Heart left ventricle (tissue), 16 donors: Measurements from ENCODE around the gene KLK14. TPM values are rescaled to one million over a fixed set of nuclear protein-coding genes. Genes with fewer than 3 reads are reported as not detected.

ENCODE experiments used
- ATAC-seq, 4 donors: fragments of 200-7000 bp; cut with Tn5 transposase; one replicate each; pipeline ENCODE4 v1.9.1; 2020 to 2022; ENCODE audit warnings: moderate library complexity in 4 of 4, mild to moderate bottlenecking in 3 of 4, moderate number of reproducible peaks in 1 of 4
- DNase-seq, 5 donors: peaks; one replicate each; pipeline ENCODE4 v3.0.0-alpha.2; 2020
- H3K27ac ChIP-seq, 12 donors: fragments of 200-600 bp; sonication (generic) in 4 of 12; one replicate each; pipeline versions ENCODE4 v1.5.0 to v1.8.0; 2016 to 2022; ENCODE audit warnings: mild to moderate bottlenecking in 2 of 12
- H3K27me3 ChIP-seq, 9 donors: fragments of 200-600 bp; sonication (generic) in 2 of 9; one replicate each; pipeline versions ENCODE4 v1.5.1 to v1.8.0; 2016 to 2022; ENCODE audit warnings: mild to moderate bottlenecking in 3 of 9
- H3K36me3 ChIP-seq, 9 donors: fragments of 200-600 bp; sonication (generic) in 2 of 9; one replicate each; pipeline versions ENCODE4 v1.5.0 to v1.8.0; 2018 to 2022; ENCODE audit warnings: mild to moderate bottlenecking in 2 of 9
- H3K4me1 ChIP-seq, 12 donors: fragments of 200-600 bp; sonication (generic) in 4 of 12; one replicate each; pipeline versions ENCODE4 v1.5.0 to v1.8.0; 2016 to 2022; ENCODE audit warnings: mild to moderate bottlenecking in 3 of 12
- H3K4me3 ChIP-seq, 12 donors: fragments of 200-600 bp; sonication (generic) in 4 of 12; one replicate each; pipeline versions ENCODE4 v1.5.0 to v1.8.0; 2017 to 2022; ENCODE audit warnings: mild to moderate bottlenecking in 9 of 12, moderate library complexity in 4 of 12
- H3K9me3 ChIP-seq, 12 donors: fragments of 200-600 bp; sonication (generic) in 4 of 12; one replicate each; pipeline versions ENCODE4 v1.5.0 to v1.8.0; 2016 to 2022; ENCODE audit warnings: mild to moderate bottlenecking in 1 of 12
- POLR2A ChIP-seq, 2 donors: fragments of 450-650 bp; IDR thresholded peaks; one replicate each; pipeline ENCODE4 v1.6.1; 2017; ENCODE audit warnings: antibody characterized with exemption in 2 of 2, mild to moderate bottlenecking in 2 of 2, moderate library complexity in 2 of 2
- WGBS, 4 donors: extraction: QIAGEN DNeasy Blood & Tissue Kit in 2 of 4; methylation state at CpG; one replicate each; pipeline versions ENCODE4 v1.1.5 to v1.1.7; 2013 to 2018; 5-methylcytosine and 5-hydroxymethylcytosine counted together
- intact Hi-C, 10 donors: fragments of 100-400 bp; cut with DNase I; formaldehyde crosslinking; loops; one replicate each; pipeline versions ENCODE4 v1.11.1 to v1.14.2; 2022
- polyA plus RNA-seq, 2 donors: library from polyadenylated mRNA; stranded (reverse); fragments of 200-250 nt; gene quantifications; one replicate each; pipeline ENCODE4 v1.2.3, GENCODE V29; 2013
- total RNA-seq, 9 donors: library from RNA; depleted of rRNA in 2 of 9; stranded (reverse); fragments of >200 nt in 2 of 9; fragmentation: NEBNext Ultra II Directional in 3 of 9; extraction: Animal tissue kit (Norgen Biotek cat#: 25700) in 3 of 9; gene quantifications; one replicate each; pipeline versions ENCODE4 v1.1.0 to v1.2.4, GENCODE V29; 2016 to 2023
- TF ChIP-seq, protein P1 (sequence below), 12 donors: fragments of 200-600 bp; sonication (generic) in 4 of 12; IDR thresholded peaks; one replicate each; pipeline versions ENCODE4 v1.5.0 to v1.8.0; 2018 to 2022; ENCODE audit warnings: antibody characterized with exemption in 12 of 12, mild to moderate bottlenecking in 5 of 12
- donor health status: ischemic (EF 13 %, LVEDD 7.1; RV severe dilation, severe dysfunction).
- donor health status: healthy with polysubstance abuse.
- donor health status: DM: no; HTN: yes; CAD: no.
- donor health status: DM: no; HTN: no; CAD: no.
- donor health status: ischemic (EF 25% LVEDD 6.9; RV normal size, moderate dysfunction).
- donor health status: ischemic (EF 25% LVEDD 5.7; RV mildly dilated, moderate dysfunction).
- donor health status: healthy.
- donor health status: DM: yes; HTN: yes; CAD: no.
- donor health status: ischemic (EF 35%, LVEDD 5.7; RV mildly dilated, moderate dysfunction).
- donor health status: nonischemic (EF 11% LVEDD 7.7; RV severe dilation, severe dysfunction).
- donor health status: DM: yes; HTN: yes; CAD: no.
- donor health status: PGD.
- donor health status: ischemic (EF 29% LVEDD 5.4; RV normal size, mild dysfunction).
- donor health status: nonischemic (EF 23%, LVEDD 6.1; RV moderate dilation, normal function).

The KLK14 gene
- total and polyA plus RNA-seq, 11 donors, result 0.17 to 0.64 (median 0.33) TPM; not detected in 4

DNA sequence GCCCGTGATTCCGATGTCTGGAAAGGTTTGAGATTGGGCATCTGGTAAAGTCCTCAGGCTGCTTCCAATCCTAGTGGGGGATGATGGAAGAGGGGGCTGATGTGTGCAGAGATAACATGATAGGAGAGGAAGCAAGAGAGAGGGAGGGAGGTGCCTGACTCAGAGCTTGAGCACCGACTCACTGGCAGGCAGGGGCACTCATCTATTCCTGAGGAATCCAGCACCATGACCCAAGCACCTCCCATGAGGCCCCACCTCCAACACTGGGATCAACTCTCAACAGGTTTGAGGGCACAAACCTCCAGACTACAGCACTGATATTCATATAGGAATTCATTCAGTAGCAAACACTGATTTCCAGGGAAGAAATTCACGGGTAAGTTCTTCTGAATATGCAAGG, 36.4 kb upstream of the KLK14 start:
- peaks cover 0 to 32% (median 3%) of the 10 kb centered on the region in 9 donors for H3K27me3 ChIP-seq
- DNase-seq, result no peak

DNA sequence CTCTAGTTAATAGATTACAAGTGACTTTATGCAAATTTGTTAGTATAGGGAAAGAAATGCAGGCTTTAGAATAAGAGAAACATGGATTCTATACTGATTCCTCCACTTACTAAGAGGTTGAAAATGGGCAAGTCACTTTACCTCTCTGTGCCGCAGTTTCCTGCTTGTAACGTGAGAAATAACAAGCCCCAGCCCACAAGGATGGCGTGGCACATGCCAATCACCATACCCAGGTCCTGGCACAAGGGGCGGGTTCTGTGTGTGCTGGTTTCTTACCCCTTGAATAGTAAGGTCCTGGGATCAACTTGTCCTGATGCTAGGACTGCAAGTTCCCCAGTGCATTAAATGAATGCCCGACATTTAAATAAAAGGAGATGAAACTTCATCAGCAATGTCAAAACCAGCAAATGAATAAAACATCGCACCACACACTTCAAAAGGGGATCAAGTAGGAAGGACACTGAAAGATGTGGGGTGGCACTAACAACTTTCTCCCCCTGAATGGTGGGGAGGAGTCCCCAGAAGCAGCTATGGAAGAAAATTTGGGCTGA, 34.1 kb upstream of the KLK14 start:
- TF ChIP-seq, protein P1, sequence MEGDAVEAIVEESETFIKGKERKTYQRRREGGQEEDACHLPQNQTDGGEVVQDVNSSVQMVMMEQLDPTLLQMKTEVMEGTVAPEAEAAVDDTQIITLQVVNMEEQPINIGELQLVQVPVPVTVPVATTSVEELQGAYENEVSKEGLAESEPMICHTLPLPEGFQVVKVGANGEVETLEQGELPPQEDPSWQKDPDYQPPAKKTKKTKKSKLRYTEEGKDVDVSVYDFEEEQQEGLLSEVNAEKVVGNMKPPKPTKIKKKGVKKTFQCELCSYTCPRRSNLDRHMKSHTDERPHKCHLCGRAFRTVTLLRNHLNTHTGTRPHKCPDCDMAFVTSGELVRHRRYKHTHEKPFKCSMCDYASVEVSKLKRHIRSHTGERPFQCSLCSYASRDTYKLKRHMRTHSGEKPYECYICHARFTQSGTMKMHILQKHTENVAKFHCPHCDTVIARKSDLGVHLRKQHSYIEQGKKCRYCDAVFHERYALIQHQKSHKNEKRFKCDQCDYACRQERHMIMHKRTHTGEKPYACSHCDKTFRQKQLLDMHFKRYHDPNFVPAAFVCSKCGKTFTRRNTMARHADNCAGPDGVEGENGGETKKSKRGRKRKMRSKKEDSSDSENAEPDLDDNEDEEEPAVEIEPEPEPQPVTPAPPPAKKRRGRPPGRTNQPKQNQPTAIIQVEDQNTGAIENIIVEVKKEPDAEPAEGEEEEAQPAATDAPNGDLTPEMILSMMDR (IDR thresholded peaks at IDR 0.05), result no peak
- TF ChIP-seq POLR2A (IDR thresholded peaks at IDR 0.05), result no peak
- Histone ChIP-seq H3K27me3 (peaks cover 0 to 24% (median 2%) of the 10 kb centered on the region in 9 donors), H3K36me3 (no peaks in the 10 kb centered on the region), H3K4me1 (peaks cover 0 to 55% (median 0%) of the 10 kb centered on the region in 12 donors), H3K9me3 (no peaks in the 10 kb centered on the region), H3K4me3 (no peak overlapping the region), H3K27ac (peak overlapping the region in 1 of 12 donors; percentile 40)
- WGBS, 4 donors, result 62 to 80% (median 75%) methylated on average over 6 of the region's 6 CpGs
- ATAC-seq (no peak), DNase-seq (no peak)
- intact Hi-C loops, result loop anchor here in 1 of 10 donors (10.0 kb wide), 1 partner anchor 468 kb away; no protein-coding TSS in a partner anchor

More for the DNA sequence above, 36.4 kb upstream of the KLK14 start:
- no peak for TF ChIP-seq POLR2A (IDR thresholded peaks at IDR 0.05)
- TF ChIP-seq, protein P1 (IDR thresholded peaks at IDR 0.05), result no peak
- Histone ChIP-seq H3K4me1 (peaks cover 0 to 59% (median 0%) of the 10 kb centered on the region in 12 donors), H3K36me3 (no peaks in the 10 kb centered on the region), H3K4me3 (no peak overlapping the region), H3K27ac (peak overlapping the region in 1 of 12 donors; percentile 76), H3K9me3 (no peaks in the 10 kb centered on the region)
- ATAC-seq, result no peak
- WGBS, 4 donors, result 39 to 54% (median 48%) methylated on average over 4 of the region's 4 CpGs
- intact Hi-C loops, result loop anchor here in 1 of 10 donors (10.0 kb wide), 1 partner anchor 466 kb away; no protein-coding TSS in a partner anchor

GRCh38 chr19:51114087-51114729, 31.5 kb upstream of the KLK14 start:
- H3K9me3 ChIP-seq, result no peaks in the 10 kb centered on the region
- H3K4me1 ChIP-seq, result peaks cover 0 to 29% (median 0%) of the 10 kb centered on the region in 12 donors
- H3K27ac ChIP-seq, result peak overlapping the region in 1 of 12 donors; percentile 61
- no peaks in the 10 kb centered on the region for H3K36me3 ChIP-seq
- H3K4me3 ChIP-seq, result no peak overlapping the region
- TF ChIP-seq POLR2A (IDR thresholded peaks at IDR 0.05), result no peak
- TF ChIP-seq, protein P1 (IDR thresholded peaks at IDR 0.05), result no peak
- H3K27me3 ChIP-seq, result peaks cover 0 to 24% (median 2%) of the 10 kb centered on the region in 9 donors
- DNase-seq, result no peak
- 74 to 85% (median 79%) methylated on average over 6 of the region's 6 CpGs for WGBS, 4 donors
- ATAC-seq, result no peak
- intact Hi-C loops, result loop anchor here in 1 of 10 donors (10.0 kb wide), 1 partner anchor 471 kb away; no protein-coding TSS in a partner anchor

DNA sequence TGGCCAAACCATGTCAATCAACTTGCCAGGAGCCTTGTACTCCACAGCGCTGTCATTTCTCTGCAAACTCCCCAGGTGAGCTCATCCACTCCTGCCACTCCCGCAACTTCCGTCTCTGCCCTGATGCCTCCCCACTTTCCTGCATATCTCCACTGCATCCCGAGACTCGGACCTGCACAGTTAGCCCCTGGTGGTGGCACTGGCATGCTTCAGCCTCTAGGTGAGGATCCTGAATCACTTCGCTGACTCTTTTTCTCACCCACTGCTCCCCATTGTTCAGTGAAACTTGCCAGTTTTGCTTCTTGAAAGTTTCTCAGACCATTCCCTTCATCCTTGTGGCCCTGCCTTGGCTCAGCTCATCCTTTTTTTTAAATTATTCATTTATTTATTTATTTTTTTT, 28.9 kb upstream of the KLK14 start:
- TF ChIP-seq, protein P1 (IDR thresholded peaks at IDR 0.05), result peak in 1 of 12 donors; percentile 6
- TF ChIP-seq POLR2A (IDR thresholded peaks at IDR 0.05), result no peak
- peaks cover 0 to 18% (median 0%) of the 10 kb centered on the region in 9 donors for H3K27me3 ChIP-seq
- H3K9me3 ChIP-seq, result no peaks in the 10 kb centered on the region
- no peaks in the 10 kb centered on the region for H3K36me3 ChIP-seq
- DNase-seq (no peak), ATAC-seq (no peak)
- H3K4me1 ChIP-seq, result peaks cover 0 to 45% (median 13%) of the 10 kb centered on the region in 12 donors
- 38 to 49% (median 45%) methylated on average over 6 of the region's 6 CpGs for WGBS, 4 donors
- no peak overlapping the region for H3K4me3 ChIP-seq
- H3K27ac ChIP-seq, result no peak overlapping the region
- intact Hi-C loops, result loop anchor here in 1 of 10 donors (10.0 kb wide), 1 partner anchor 473 kb away; no protein-coding TSS in a partner anchor
